Measurements from ENCODE around the gene C2orf15. TPM values are rescaled to one million over a fixed set of nuclear protein-coding genes. Genes with fewer than 3 reads are reported as not detected.
"Not testable (repeated sequence)": the region's sequence is repeated elsewhere in the genome, so short reads cannot be mapped to it uniquely, and the experiment has no call there.

The C2orf15 gene
- under 1 TPM in 1 of 2 donors, not detected in 1; 0.26 TPM for total RNA-seq
- long read RNA-seq, partial matches to known transcripts = 1 of 1 reads
- long read RNA-seq, other reads (novel, unspliced or antisense) = 0 of 1 reads

GRCh38 chr2:99141110-99142108 lies at the start of gene C2orf15:
TSS of gene C2orf15 (plus strand) at chr2:99141707. CDS start at chr2:99150559, 8,852 bp downstream.
- DNase-seq = peak; percentile 94
- intact Hi-C loops (cut with DNase I) = no loop called here
- ATAC-seq = peak; percentile 97 to 99

GRCh38 chr2:99096728-99097127 lies 44.8 kb upstream of the C2orf15 start:
- ATAC-seq (no peak), DNase-seq (no peak)
- intact Hi-C loops (cut with DNase I) = no loop called here

- DNase-seq = no peak
- peak; percentile 57 to 85 for ATAC-seq
- intact Hi-C loops (cut with DNase I) = no loop called here
Measured at GRCh38 chr2:99101697-99102096, 39.8 kb upstream of the C2orf15 start.

- DNase-seq (no peak), ATAC-seq (no peak)
- intact Hi-C loops (cut with DNase I) = no loop called here
Measured at GRCh38 chr2:99104006-99104405, 37.5 kb upstream of the C2orf15 start.

- intact Hi-C loops (cut with DNase I) = no loop called here
- DNase-seq = no peak
- no peak for ATAC-seq
Measured at GRCh38 chr2:99106913-99107312, 34.6 kb upstream of the C2orf15 start.

- DNase-seq = no peak
- no peak for ATAC-seq
- intact Hi-C loops (cut with DNase I) = no loop called here
Measured at GRCh38 chr2:99111236-99111635, 30.3 kb upstream of the C2orf15 start.

GRCh38 chr2:99111945-99112344 lies 29.6 kb upstream of the C2orf15 start:
- intact Hi-C loops (cut with DNase I) = no loop called here
- no peak for ATAC-seq
- DNase-seq = no peak

- intact Hi-C loops (cut with DNase I) = no loop called here
- no peak for DNase-seq
- no peak for ATAC-seq
Measured at GRCh38 chr2:99112617-99113016, 28.9 kb upstream of the C2orf15 start.

- DNase-seq (no peak), ATAC-seq (no peak)
- intact Hi-C loops (cut with DNase I) = no loop called here
Measured at GRCh38 chr2:99127981-99128380, 13.5 kb upstream of the C2orf15 start.

- ATAC-seq; DNase-seq; intact Hi-C loops (cut with DNase I): not testable (repeated sequence)
Measured at GRCh38 chr2:99135044-99135556, 6.4 kb upstream of the C2orf15 start.

GRCh38 chr2:99139003-99139402 lies 2.5 kb upstream of the C2orf15 start:
- ATAC-seq (no peak), DNase-seq (no peak)
- intact Hi-C loops (cut with DNase I) = no loop called here

GRCh38 chr2:99140056-99140859 lies 1.2 kb upstream of the C2orf15 start:
- intact Hi-C loops (cut with DNase I) = no loop called here

GRCh38 chr2:99140860-99141109 lies 722 bp upstream of the C2orf15 start:
- no peak for DNase-seq
- intact Hi-C loops (cut with DNase I) = no loop called here
- ATAC-seq = peak; percentile 61 to 66

More at GRCh38 chr2:99140056-99140859, 1.2 kb upstream of the C2orf15 start:
- ATAC-seq (no peak), DNase-seq (no peak)

- intact Hi-C loops (cut with DNase I) = no loop called here
- no peak for ATAC-seq
- no peak for DNase-seq
Measured at GRCh38 chr2:99150706-99151105, 9.2 kb downstream of the C2orf15 start.

- DNase-seq (no peak), ATAC-seq (no peak)
- intact Hi-C loops (cut with DNase I) = no loop called here
Measured at GRCh38 chr2:99152199-99152895, 10.8 kb downstream of the C2orf15 start.

GRCh38 chr2:99153921-99154604 lies 12.6 kb downstream of the C2orf15 start:
- no peak for DNase-seq
- ATAC-seq = no peak
- intact Hi-C loops (cut with DNase I) = no loop called here

- ATAC-seq = peak; percentile 99
- DNase-seq = peak; percentile 95
- intact Hi-C loops (cut with DNase I) = no loop called here
Measured at GRCh38 chr2:99154643-99155536, 13.4 kb downstream of the C2orf15 start, which contains the start of the genes LIPT1 and TSGA10. TSS of gene LIPT1 (plus strand) at chr2:99154967. CDS start at chr2:99161958, 6,991 bp downstream. TSS of gene TSGA10 (minus strand) at chr2:99154942. CDS start at chr2:99109439, 45,503 bp downstream.

Data from left cardiac atrium (tissue), 4 donors.